Measurements from ENCODE around the gene GJA9.

GJA9 gene

GRCh38 chr1:38908821-38909220, 27.4 kb upstream of the GJA9 start:
- Histone ChIP-seq H3K9ac (ENCODE audit: low read length) (no peak overlapping the region), H3K9me3 (ENCODE audit: control insufficient read depth, insufficient read depth, low read depth, low read length) (0 out of 2 replicates have a peak, but pooled peaks cover 3% of the 10 kb centered on the region), H3K27ac (ENCODE audit: low read depth, low read length) (no peak overlapping the region), H3K4me1 (ENCODE audit: control insufficient read depth, insufficient read depth, low read length) (no peaks in the 10 kb centered on the region), H3K4me3 (ENCODE audit: low read depth, low read length) (no peak overlapping the region), H3K27me3 (ENCODE audit: control insufficient read depth, insufficient read depth, low read length) (no peaks in the 10 kb centered on the region), H3K36me3 (ENCODE audit: control insufficient read depth, insufficient read depth, low read length) (no peaks in the 10 kb centered on the region)

- 0 out of 2 replicates have a peak, but pooled peaks cover 3% of the 10 kb centered on the region for H3K9me3 ChIP-seq (ENCODE audit: control insufficient read depth, insufficient read depth, low read depth, low read length)
- no peaks in the 10 kb centered on the region for H3K36me3 ChIP-seq (ENCODE audit: control insufficient read depth, insufficient read depth, low read length)
Observed at GRCh38 chr1:38905985-38906384, 24.6 kb upstream of the GJA9 start.

GRCh38 chr1:38899560-38899959, 18.2 kb upstream of the GJA9 start:
- Histone ChIP-seq H3K27ac (ENCODE audit: low read depth, low read length) (no peak overlapping the region), H3K36me3 (ENCODE audit: control insufficient read depth, insufficient read depth, low read length) (no peaks in the 10 kb centered on the region), H3K9ac (ENCODE audit: low read length) (no peak overlapping the region), H3K4me1 (ENCODE audit: control insufficient read depth, insufficient read depth, low read length) (no peaks in the 10 kb centered on the region), H3K4me3 (ENCODE audit: low read depth, low read length) (no peak overlapping the region), H3K9me3 (ENCODE audit: control insufficient read depth, insufficient read depth, low read depth, low read length) (no peaks in the 10 kb centered on the region), H3K27me3 (ENCODE audit: control insufficient read depth, insufficient read depth, low read length) (no peaks in the 10 kb centered on the region)

More at GRCh38 chr1:38905985-38906384, 24.6 kb upstream of the GJA9 start:
- H3K4me1 ChIP-seq (ENCODE audit: control insufficient read depth, insufficient read depth, low read length), result no peaks in the 10 kb centered on the region
- no peak overlapping the region for H3K9ac ChIP-seq (ENCODE audit: low read length)
- H3K27ac ChIP-seq (ENCODE audit: low read depth, low read length), result no peak overlapping the region
- H3K4me3 ChIP-seq (ENCODE audit: low read depth, low read length), result no peak overlapping the region
- no peaks in the 10 kb centered on the region for H3K27me3 ChIP-seq (ENCODE audit: control insufficient read depth, insufficient read depth, low read length)

- H3K9me3 ChIP-seq (ENCODE audit: control insufficient read depth, insufficient read depth, low read depth, low read length), result no peaks in the 10 kb centered on the region
Observed at GRCh38 chr1:38898653-38899230, 17.4 kb upstream of the GJA9 start.

GRCh38 chr1:38896169-38896568, 14.8 kb upstream of the GJA9 start:
- no peak overlapping the region for H3K9ac ChIP-seq (ENCODE audit: low read length)
- no peaks in the 10 kb centered on the region for H3K27me3 ChIP-seq (ENCODE audit: control insufficient read depth, insufficient read depth, low read length)
- H3K36me3 ChIP-seq (ENCODE audit: control insufficient read depth, insufficient read depth, low read length), result no peaks in the 10 kb centered on the region
- no peaks in the 10 kb centered on the region for H3K9me3 ChIP-seq (ENCODE audit: control insufficient read depth, insufficient read depth, low read depth, low read length)
- H3K4me1 ChIP-seq (ENCODE audit: control insufficient read depth, insufficient read depth, low read length), result no peaks in the 10 kb centered on the region
- no peak overlapping the region for H3K27ac ChIP-seq (ENCODE audit: low read depth, low read length)
- no peak overlapping the region for H3K4me3 ChIP-seq (ENCODE audit: low read depth, low read length)

More at GRCh38 chr1:38898653-38899230, 17.4 kb upstream of the GJA9 start:
- H3K36me3 ChIP-seq (ENCODE audit: control insufficient read depth, insufficient read depth, low read length), result no peaks in the 10 kb centered on the region
- H3K4me1 ChIP-seq (ENCODE audit: control insufficient read depth, insufficient read depth, low read length), result no peaks in the 10 kb centered on the region
- no peak overlapping the region for H3K27ac ChIP-seq (ENCODE audit: low read depth, low read length)
- H3K27me3 ChIP-seq (ENCODE audit: control insufficient read depth, insufficient read depth, low read length), result no peaks in the 10 kb centered on the region
- H3K4me3 ChIP-seq (ENCODE audit: low read depth, low read length), result no peak overlapping the region
- no peak overlapping the region for H3K9ac ChIP-seq (ENCODE audit: low read length)

- no peaks in the 10 kb centered on the region for H3K27me3 ChIP-seq (ENCODE audit: control insufficient read depth, insufficient read depth, low read length)
- H3K27ac ChIP-seq (ENCODE audit: low read depth, low read length), result no peak overlapping the region
- no peaks in the 10 kb centered on the region for H3K4me1 ChIP-seq (ENCODE audit: control insufficient read depth, insufficient read depth, low read length)
- H3K4me3 ChIP-seq (ENCODE audit: low read depth, low read length), result no peak overlapping the region
- H3K9ac ChIP-seq (ENCODE audit: low read length), result no peak overlapping the region
- H3K36me3 ChIP-seq (ENCODE audit: control insufficient read depth, insufficient read depth, low read length), result no peaks in the 10 kb centered on the region
- no peaks in the 10 kb centered on the region for H3K9me3 ChIP-seq (ENCODE audit: control insufficient read depth, insufficient read depth, low read depth, low read length)
Observed at GRCh38 chr1:38892976-38893375, 11.6 kb upstream of the GJA9 start.

GRCh38 chr1:38891753-38892152, 10.4 kb upstream of the GJA9 start:
- Histone ChIP-seq H3K27me3 (ENCODE audit: control insufficient read depth, insufficient read depth, low read length) (no peaks in the 10 kb centered on the region), H3K9ac (ENCODE audit: low read length) (no peak overlapping the region), H3K9me3 (ENCODE audit: control insufficient read depth, insufficient read depth, low read depth, low read length) (no peaks in the 10 kb centered on the region), H3K4me3 (ENCODE audit: low read depth, low read length) (no peak overlapping the region), H3K36me3 (ENCODE audit: control insufficient read depth, insufficient read depth, low read length) (no peaks in the 10 kb centered on the region), H3K4me1 (ENCODE audit: control insufficient read depth, insufficient read depth, low read length) (no peaks in the 10 kb centered on the region), H3K27ac (ENCODE audit: low read depth, low read length) (no peak overlapping the region)

- Histone ChIP-seq H3K9ac (ENCODE audit: low read length) (no peak overlapping the region), H3K4me3 (ENCODE audit: low read depth, low read length) (no peak overlapping the region), H3K9me3 (ENCODE audit: control insufficient read depth, insufficient read depth, low read depth, low read length) (no peaks in the 10 kb centered on the region), H3K4me1 (ENCODE audit: control insufficient read depth, insufficient read depth, low read length) (no peaks in the 10 kb centered on the region), H3K27ac (ENCODE audit: low read depth, low read length) (no peak overlapping the region), H3K27me3 (ENCODE audit: control insufficient read depth, insufficient read depth, low read length) (no peaks in the 10 kb centered on the region), H3K36me3 (ENCODE audit: control insufficient read depth, insufficient read depth, low read length) (no peaks in the 10 kb centered on the region)
Observed at GRCh38 chr1:38889589-38889988, 8.2 kb upstream of the GJA9 start.

- Histone ChIP-seq H3K36me3 (ENCODE audit: control insufficient read depth, insufficient read depth, low read length) (no peaks in the 10 kb centered on the region), H3K27ac (ENCODE audit: low read depth, low read length) (no peak overlapping the region), H3K4me1 (ENCODE audit: control insufficient read depth, insufficient read depth, low read length) (no peaks in the 10 kb centered on the region), H3K9me3 (ENCODE audit: control insufficient read depth, insufficient read depth, low read depth, low read length) (no peaks in the 10 kb centered on the region), H3K27me3 (ENCODE audit: control insufficient read depth, insufficient read depth, low read length) (no peaks in the 10 kb centered on the region), H3K4me3 (ENCODE audit: low read depth, low read length) (no peak overlapping the region), H3K9ac (ENCODE audit: low read length) (no peak overlapping the region)
Observed at GRCh38 chr1:38888423-38889333, 7.3 kb upstream of the GJA9 start.

GRCh38 chr1:38885092-38885491, 3.7 kb upstream of the GJA9 start:
- Histone ChIP-seq H3K27me3 (ENCODE audit: control insufficient read depth, insufficient read depth, low read length) (no peaks in the 10 kb centered on the region), H3K36me3 (ENCODE audit: control insufficient read depth, insufficient read depth, low read length) (no peaks in the 10 kb centered on the region), H3K9me3 (ENCODE audit: control insufficient read depth, insufficient read depth, low read depth, low read length) (no peaks in the 10 kb centered on the region), H3K9ac (ENCODE audit: low read length) (no peak overlapping the region), H3K4me3 (ENCODE audit: low read depth, low read length) (no peak overlapping the region), H3K27ac (ENCODE audit: low read depth, low read length) (no peak overlapping the region), H3K4me1 (ENCODE audit: control insufficient read depth, insufficient read depth, low read length) (no peaks in the 10 kb centered on the region)

- H3K27ac ChIP-seq (ENCODE audit: low read depth, low read length), result no peak overlapping the region
- no peaks in the 10 kb centered on the region for H3K36me3 ChIP-seq (ENCODE audit: control insufficient read depth, insufficient read depth, low read length)
- H3K4me3 ChIP-seq (ENCODE audit: low read depth, low read length), result no peak overlapping the region
- no peak overlapping the region for H3K9ac ChIP-seq (ENCODE audit: low read length)
- no peaks in the 10 kb centered on the region for H3K27me3 ChIP-seq (ENCODE audit: control insufficient read depth, insufficient read depth, low read length)
- 0 out of 2 replicates have a peak, but pooled peaks cover 7% of the 10 kb centered on the region for H3K4me1 ChIP-seq (ENCODE audit: control insufficient read depth, insufficient read depth, low read length)
- no peaks in the 10 kb centered on the region for H3K9me3 ChIP-seq (ENCODE audit: control insufficient read depth, insufficient read depth, low read depth, low read length)
Observed at GRCh38 chr1:38875811-38876210, 5.6 kb downstream of the GJA9 start.

Measured in HUES6 (cell line).